Skin epidermis (tissue), 12 donors: ENCODE data around the gene TXLNG.
"Not testable (repeated sequence)": the region's sequence is repeated elsewhere in the genome, so short reads cannot be mapped to it uniquely, and the experiment has no call there.

ENCODE experiments used
- H3K27ac ChIP-seq, 21 experiments: fragments of 200-600 bp; sonication (generic) in 11 of 21; one replicate each; pipeline ENCODE4 v1.5.0; 2020; ENCODE audit warnings: mild to moderate bottlenecking in 3 of 21, inconsistent platforms in 2 of 21, moderate library complexity in 2 of 21
- H3K4me3 ChIP-seq, 7 experiments: fragments of 200-600 bp; sonication (generic) in 2 of 7; one replicate each; pipeline ENCODE4 v1.5.0; 2020; ENCODE audit warnings: inconsistent platforms in 2 of 7, mild to moderate bottlenecking in 2 of 7, moderate library complexity in 1 of 7

TXLNG gene

DNA sequence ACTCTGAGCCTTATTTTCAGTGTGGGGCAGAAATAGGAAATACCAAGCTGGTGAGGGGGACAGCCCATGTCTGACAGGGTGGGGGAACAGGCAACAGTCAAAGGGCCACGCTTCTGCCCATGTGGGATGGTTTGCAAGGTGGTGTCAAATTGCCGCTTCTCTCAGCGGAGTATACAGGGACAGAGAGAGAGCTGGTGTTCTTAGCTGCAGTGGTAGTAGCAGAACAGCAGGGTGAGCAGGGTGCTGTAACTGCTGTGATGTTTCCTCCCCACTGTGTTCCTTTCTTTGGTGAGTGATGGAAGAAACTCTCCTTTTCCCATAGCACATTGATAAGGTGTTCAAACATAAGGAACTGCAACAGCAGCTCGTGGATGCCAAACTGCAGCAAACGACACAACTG, 46.0 kb downstream of the TXLNG start:
- Histone ChIP-seq H3K27ac (no peak overlapping the region), H3K4me3 (no peak overlapping the region)

DNA sequence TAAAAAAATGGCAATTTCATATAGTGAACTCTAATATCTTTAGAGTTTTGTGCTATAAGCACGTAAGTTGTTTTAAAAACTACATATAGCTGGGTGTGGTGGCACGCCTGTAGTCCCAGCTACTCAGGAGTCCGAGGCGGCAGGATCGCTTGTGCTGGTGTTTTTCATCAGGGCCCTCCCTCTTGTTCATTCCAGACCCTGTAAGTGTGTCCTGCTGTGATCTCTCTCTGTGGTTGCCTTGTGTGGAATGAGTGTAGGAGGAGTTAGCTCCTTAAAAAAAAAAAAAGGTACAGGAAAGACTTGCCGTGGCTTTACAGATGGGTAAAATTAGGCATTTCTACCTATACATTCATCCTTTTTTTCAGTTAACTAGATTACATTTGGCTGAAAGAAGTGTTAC, 48.5 kb downstream of the TXLNG start:
- Histone ChIP-seq H3K4me3 (no peak overlapping the region), H3K27ac (no peak overlapping the region)

DNA sequence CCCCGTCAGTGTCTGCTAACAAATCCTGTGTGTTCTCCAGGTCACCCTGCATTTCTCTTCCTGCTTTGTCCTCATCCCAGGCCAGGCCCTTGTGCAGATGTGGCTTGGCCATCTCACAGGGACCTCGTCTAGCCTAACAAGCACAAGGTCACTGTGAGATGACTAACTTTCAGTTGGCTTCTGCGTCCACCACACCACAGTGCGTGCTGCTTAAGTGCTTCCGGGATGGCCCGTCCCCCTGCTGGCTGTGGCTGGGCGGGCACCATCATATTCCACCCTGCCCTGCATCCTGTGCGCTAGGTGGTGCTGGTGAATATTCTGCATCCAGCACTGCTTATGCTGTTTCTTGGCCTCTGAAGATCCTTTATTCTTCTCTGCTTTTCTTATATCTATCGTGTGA, 50.1 kb downstream of the TXLNG start:
- H3K27ac ChIP-seq, result no peak overlapping the region
- H3K4me3 ChIP-seq, result no peak overlapping the region

DNA sequence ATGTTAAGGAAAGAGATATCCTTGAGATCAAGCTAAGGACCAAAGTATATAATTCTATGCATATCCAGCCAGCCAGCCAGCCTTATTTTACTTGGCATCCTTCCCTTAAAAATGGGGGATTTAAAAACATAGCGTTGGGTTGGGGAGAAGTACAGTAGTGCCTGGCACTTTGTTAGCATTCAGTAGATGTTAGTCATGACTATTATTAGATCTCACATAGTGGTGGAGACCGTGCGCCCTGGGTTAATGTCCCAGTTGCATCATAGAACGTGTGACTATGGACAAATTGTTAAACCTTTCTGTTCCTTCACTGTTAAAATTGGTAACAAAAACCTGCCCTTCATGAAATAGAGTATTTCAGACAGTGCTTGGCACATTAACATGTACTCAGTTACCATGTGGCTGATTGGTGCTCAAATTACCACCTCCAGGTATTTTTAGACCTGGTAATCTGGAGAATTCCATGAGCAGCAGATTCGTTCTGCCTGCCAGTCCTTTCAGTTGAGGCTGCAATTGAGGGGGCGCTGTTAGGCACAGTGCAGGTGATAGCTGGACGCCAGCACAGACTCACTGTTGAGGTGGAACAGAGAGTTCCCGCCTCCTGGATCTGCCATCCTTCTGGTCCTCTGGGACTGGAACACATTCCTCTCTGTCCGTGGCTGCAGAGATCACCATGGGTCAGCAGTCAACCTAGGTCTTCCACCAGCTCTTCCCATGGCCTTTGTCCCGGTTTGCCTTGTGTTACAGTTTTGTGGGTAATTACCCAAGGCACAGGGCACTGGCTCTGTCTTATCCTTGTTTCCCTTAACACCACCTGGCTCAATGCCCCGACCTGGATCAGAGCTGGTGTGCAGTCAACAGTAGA, 52.2 kb downstream of the TXLNG start:
- no peak overlapping the region for H3K4me3 ChIP-seq
- H3K27ac ChIP-seq, result no peak overlapping the region

DNA sequence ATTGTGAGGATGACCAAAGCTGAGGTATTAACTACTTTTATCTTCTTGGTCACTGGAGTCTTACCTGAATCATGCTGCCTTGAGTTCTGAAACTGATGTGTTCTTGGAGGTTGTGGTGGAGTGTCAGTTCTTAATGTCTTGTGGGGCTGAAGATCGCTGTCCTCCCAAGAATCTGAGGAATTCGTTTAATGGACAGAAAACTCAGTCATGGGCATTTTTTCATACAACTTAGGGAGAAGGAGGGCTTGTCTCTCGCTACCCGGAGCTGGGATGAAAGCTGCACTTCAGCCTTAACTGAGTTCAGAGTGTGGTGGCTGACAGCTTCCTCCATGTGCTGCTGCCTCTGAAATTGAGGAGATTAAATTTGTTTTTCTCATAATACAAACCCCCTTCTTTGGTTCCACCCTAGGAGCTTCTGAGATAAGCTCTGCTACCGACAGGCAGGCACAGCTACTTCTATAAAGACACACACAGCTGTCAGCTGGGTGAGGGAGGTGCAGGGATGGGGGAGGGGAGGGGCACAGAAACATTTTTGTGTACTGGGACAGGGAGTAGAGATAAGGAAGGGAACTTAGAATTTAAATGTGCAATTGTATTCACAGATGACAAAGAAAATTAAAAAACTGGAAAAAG, 53.1 kb downstream of the TXLNG start:
- Histone ChIP-seq H3K4me3 (no peak overlapping the region), H3K27ac (no peak overlapping the region)

DNA sequence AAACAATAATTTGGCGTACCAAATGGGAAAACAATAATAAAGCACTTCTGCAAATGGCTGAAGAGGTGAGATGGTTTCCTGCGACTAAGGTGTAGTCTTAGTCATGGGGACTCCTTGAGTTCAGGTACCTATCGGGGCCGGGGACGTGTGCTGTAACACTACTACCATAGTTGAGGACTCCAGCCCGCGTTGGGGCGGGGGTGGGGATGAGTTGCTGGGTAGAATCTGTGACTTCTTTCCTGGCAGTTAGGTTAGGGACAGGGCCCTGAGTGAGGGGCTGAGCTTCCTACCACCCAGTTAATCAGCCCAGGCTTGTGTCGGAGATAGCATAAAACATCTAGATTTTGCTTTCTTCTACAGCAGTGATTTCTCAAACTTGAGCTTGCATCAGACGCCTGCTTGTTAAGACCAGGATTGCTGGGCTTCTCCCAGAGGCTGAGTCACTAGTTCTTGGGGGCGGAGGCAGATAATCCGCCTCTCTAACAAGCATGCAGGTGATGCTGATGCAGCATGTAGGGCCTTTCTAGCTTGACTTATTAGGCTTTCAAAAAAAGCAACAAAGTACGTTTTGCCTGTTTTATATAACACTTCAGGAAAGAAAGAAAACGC, 53.7 kb downstream of the TXLNG start:
- Histone ChIP-seq H3K4me3 (no peak overlapping the region), H3K27ac (peak overlapping the region in 1 of 21 experiments; percentile 30)

DNA sequence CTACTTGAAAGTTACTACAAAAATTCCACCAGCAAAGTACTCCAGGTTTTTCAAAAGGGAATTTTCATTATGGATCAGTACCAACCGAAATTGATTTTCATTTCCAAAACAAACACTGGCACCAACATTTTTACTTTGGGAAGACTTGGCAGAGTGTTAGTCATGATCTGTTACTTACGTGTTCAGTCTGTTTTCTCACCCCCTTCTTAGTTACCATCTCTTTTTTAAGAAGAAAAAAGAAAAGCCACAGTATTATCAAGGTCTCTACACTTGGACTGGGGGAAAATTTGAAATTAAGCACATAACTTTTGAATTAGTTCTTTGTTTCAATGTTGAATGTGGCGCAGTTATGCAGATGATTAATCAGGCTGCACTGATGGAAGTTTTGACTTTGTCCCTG, 56.4 kb downstream of the TXLNG start:
- no peak overlapping the region for H3K27ac ChIP-seq
- no peak overlapping the region for H3K4me3 ChIP-seq

DNA sequence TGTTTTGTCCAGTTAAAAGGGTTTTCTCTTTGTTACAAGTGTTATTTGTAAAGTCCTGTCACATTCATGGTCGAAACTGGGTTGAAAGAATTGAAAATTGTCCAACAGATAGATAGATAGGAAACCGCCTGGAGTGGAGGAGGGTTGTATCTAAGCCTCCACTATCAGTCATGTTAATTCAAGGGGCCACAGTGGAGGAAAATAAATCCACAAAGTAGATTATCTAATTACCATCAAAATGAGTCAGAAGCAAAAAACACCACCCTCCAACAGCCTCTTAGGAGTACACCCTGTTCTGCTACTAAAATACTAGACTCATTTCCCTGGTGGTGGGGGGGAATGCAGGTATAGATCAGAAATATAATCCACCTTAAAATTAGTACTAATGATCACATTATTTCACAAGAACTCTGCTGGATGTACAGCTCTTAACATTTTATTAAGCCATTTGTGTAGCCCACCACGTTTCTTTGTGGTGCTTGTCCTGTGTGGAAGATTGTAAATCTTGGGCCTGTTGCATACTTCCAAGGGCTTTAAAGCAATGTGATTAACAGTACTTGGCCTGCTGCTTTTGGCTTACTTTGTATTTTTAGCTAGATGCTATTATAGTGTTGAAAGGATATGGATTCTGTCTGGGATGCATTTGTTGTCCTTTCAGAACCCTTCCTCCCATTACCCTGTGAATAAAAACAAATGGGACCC, 57.1 kb downstream of the TXLNG start:
- H3K4me3 ChIP-seq, result no peak overlapping the region
- no peak overlapping the region for H3K27ac ChIP-seq

DNA sequence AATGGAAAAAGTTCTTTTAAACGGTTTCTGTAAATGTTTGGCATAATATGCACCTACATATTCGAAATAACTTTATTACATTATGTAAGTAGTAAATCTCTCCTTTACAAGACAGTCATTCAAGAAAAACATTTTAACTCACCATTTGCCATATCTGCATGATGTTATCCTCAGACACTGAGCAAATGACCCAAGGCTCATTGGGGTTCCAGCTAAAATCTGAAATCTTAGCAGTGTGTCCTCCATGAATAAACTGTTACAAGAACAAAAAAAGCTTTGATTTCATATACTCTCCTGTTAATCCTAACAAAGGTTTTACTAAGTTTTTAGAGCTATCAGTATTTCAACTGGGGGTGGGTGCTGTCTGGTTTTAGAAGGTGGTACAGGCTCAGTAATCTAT, 59.4 kb downstream of the TXLNG start:
- no peak overlapping the region for H3K4me3 ChIP-seq
- H3K27ac ChIP-seq, result no peak overlapping the region

DNA sequence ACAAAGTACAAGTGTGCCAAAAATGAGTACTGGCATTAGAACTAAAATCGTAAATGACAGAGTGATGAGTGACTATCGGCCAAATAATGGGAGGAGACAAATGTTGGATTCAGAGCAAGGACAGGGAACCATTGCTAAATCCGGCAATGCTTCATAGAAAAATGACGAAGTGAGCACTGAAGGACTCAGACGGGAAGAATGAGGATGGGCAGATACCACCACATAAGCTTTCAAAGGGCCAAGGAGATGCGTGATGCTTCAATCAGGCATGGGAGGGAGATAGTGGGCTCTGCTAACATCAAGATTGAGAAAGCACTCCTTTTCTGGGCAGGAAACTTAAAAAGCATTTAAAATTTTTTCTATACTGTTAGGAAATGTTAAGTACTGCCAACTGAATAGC, 62.3 kb downstream of the TXLNG start:
- Histone ChIP-seq H3K27ac (no peak overlapping the region), H3K4me3 (no peak overlapping the region)

DNA sequence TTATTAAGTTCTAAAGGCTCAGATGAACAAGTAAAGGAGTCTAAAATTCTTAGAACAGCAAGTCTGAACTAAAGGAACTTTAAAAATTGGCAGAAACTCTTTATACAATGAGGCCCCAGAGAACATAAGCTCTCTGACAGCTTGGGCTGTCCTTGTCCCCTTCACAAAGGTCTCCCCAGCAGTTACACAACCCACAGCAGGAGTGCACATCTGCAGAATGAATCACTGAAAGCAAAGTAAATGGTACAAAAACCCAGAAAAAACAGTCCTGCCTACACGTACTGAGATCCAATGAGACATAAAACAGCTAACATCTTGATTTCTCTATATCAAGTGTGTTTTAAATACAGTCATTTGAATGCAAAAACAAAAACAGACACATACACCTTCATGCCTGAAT, 65.2 kb downstream of the TXLNG start:
- H3K27ac ChIP-seq, result no peak overlapping the region
- H3K4me3 ChIP-seq, result no peak overlapping the region

DNA sequence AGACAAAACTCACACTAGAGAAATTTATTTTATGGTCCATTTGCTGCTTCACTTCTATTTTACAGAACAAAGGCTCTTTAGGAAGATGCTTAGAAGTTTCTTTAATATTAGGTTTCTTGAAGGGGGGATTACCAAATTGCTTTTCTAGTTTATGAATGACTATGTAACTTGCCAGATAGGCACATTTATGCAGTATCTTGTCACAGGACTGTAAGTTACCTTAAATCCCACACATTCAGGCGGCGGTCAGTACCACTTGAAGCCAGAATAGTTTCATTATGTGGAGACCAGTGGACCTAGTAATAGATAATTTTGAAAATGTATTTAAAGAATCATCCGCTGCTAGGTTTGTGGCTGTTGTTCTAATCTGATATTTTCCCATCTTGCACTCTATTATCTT, 65.6 kb downstream of the TXLNG start:
- Histone ChIP-seq H3K27ac (no peak overlapping the region), H3K4me3 (no peak overlapping the region)

DNA sequence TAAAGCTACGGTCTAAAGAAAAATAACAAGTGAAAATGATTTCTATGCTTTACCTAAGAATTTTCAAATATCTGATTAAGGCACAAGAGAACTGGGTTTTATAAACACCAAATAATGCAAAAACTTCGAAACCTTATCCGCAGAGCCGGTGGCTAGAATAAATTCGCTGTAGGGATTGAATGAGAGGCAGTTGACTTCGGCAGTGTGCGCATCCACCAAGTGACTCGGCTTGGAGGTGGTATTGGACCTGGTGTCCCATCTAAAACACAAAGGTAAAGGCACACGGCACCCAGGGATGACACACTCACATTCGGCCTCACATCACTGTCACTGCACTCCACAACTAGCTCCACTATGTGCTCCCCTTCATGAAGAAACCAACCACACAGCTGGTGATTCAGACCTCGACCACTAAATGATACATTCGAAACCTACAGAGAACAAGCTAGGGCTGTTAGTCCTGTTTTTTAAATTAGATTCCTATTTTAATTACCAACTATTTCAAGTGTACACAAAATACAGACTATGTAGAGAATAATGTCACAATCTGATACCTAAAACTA, 66.4 kb downstream of the TXLNG start:
- Histone ChIP-seq H3K4me3 (no peak overlapping the region), H3K27ac (no peak overlapping the region)

DNA sequence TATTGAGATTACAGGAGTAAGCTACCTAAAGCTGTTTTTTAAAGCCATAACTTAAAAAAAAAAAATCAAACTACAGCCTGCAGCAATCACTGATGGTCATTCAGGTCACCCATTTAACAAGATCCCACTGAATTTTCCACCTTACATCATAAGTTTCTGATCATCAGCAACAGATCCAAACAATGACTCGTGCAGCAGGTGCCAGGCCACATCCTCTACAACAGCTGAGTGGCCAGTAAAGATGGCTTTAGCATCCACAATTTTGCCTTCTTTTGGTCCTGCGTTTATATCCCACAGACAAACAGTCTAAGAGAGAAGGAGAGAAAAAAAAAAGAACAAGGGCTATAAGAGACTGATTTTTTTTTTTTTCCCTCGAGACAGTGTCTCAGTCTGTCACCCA, 67.3 kb downstream of the TXLNG start:
- no peak overlapping the region for H3K27ac ChIP-seq
- no peak overlapping the region for H3K4me3 ChIP-seq

DNA sequence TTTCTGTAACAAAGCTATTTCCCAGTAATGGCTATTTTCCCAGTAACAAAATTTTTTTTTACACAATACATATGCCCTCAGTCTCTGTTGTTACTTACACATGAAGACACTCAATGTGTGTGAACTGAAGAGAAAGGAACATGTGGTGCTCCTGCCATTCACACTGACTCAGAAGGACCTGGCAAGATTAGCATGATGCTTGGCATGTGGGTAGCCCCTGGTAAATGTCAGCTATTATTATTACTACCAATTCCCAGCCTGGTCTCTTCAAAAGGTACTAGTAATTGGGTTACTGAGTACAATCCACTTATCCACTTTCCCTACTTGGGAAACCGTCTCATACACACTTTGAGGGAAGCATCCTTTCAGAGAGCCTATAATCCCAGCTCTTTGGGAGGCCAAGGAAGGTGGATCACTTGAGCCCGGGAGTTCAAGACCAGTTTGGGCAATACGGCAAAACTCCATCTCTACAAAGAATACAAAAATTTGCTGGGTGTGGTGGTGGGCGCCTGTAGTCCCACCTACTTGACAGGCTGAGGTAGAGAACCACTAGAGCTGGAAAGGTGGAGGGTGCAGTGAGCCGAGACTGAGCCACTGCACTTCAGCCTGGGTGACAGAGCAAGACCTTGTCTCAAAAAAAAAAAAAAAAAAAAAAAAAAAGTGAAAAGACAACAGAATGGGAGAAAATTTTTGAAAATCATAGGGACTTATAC, 69.3 kb downstream of the TXLNG start:
- H3K27ac ChIP-seq, result no peak overlapping the region
- no peak overlapping the region for H3K4me3 ChIP-seq

DNA sequence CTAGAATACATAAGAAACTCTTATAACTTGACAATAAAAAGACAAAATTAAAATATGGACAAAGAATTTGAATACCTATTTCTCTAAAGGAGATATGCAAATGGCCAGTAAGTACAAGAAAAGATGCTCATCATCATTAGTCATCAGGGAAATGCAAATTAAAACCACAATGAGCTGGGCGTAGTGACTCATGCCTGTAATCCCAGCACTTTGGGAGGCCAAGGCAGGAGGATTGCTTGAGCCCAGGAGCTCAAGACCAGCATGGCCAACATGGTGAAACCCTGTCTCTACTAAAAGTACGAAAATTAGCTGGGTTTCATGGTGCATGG, 69.8 kb downstream of the TXLNG start:
- not testable (repeated sequence) for H3K27ac ChIP-seq, H3K4me3 ChIP-seq

DNA sequence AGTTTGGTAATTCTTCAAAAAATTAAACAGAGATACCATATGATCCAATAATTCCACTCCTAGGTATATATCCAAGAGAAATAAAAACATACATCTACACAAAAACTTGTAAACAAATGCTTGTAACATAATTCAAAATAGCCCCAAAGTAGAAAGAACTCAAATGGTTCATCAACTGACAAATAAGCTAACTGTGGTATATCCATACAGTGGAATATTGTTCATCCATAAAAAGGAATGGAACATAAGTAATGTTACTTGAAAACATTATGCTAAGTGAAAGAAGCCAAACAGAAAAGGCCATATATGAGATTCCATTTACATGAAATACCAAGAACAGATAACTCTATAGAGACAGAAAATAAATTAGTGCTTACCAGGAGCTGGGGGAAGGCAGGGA, 70.5 kb downstream of the TXLNG start:
- H3K27ac ChIP-seq, result no peak overlapping the region
- no peak overlapping the region for H3K4me3 ChIP-seq

DNA sequence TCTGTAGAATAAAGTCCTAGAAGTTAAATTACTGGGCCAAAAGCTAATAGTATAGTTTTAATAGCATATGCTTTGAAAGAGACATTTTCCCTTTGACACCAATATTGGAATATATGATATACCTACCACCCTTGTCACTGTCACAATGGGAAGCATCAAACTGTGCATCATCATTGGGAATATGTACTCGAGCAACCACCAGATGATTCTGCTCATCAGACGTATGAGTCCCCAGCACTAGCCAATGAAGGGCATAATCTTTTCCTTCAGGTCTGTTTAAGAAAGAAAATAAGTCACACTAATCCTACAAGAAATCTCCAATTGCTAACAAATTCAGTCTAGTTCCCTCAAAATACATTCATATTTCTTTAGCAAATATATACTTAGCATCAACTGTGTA, 76.6 kb downstream of the TXLNG start:
- Histone ChIP-seq H3K27ac (no peak overlapping the region), H3K4me3 (no peak overlapping the region)

DNA sequence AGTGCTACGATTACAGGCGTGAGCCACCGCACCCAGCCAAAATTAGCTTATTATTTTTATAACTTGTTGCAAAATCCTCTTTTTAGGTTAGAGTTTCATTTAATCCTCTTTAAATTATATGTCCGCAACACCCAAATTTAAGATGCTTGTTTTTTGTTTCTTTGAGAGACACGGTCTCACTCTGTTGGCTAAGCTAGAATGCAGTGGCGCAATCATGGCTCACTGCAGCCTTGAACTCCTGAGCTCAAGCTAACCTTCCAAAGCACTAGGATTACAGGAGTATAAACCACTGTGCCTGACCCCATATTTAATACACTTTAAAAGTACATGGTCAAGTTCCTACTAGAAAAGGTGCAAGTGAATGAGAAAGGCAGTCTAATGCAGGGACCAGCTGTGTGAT, 81.7 kb downstream of the TXLNG start:
- H3K4me3 ChIP-seq, result no peak overlapping the region
- H3K27ac ChIP-seq, result no peak overlapping the region

DNA sequence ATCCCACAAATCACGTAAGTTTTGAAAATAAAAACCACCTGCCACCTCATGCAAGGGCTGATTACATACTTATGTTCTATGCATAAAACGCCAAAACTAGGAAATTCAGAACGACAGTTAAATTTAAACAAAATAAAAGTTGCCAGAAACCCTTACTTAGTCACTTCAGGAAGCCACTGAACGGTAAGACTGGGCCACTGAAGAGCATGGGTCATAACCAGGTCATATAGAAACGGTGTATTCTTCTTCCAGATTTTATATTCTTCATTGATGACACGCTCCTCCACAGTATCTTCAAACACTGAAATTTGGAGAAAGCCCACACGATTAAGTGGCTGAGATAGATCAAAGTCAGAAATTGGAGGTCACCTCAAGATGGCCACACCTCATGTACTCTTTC, 82.7 kb downstream of the TXLNG start:
- peak overlapping the region in 5 of 21 experiments; percentile 62 to 87 (median 82) for H3K27ac ChIP-seq
- peak overlapping the region; percentile 49 to 70 (median 60) for H3K4me3 ChIP-seq
